ENCODE results near the gene HUS1B.

HUS1B gene

DNA sequence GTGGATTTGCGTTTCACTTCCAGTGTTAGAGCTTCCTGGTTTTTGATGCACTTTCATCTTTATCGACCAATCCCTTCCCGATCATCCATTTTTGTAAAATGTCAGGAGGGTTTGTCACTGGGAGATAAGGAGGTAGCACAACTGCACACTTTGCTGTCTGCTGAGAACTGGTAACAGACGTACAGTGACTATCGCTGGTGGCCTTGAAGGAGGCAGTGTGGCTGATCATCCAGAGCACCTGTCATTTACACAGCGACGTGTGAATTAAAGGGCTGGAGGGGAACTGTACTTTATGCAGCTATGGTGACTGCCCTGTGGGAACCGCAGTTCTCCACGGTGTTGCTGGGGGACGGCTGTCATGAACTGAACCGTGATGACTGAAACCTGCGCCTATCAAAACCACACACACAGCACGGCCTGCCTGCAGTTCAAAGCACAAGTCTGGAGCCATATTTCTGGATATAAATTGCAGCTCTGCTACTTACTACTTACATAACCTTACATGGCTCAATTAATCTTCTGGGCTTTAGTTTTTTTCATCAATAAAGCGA, 50.0 kb downstream of the HUS1B start:
- no peak overlapping the region for H3K27ac ChIP-seq
- peaks cover 8% of the 10 kb centered on the region for H3K36me3 ChIP-seq
- no peak for DNase-seq
- H3K4me3 ChIP-seq (ENCODE audit: low read depth, low read length), result no peak overlapping the region
- H3K9me3 ChIP-seq (ENCODE audit: severe bottlenecking), result peaks cover 2% of the 10 kb centered on the region
- no peaks in the 10 kb centered on the region for H3K27me3 ChIP-seq (ENCODE audit: insufficient read depth, low read depth, severe bottlenecking)
- TF ChIP-seq CTCF (IDR thresholded peaks at IDR 0.05; ENCODE audit: low read depth, low read length), result no peak

Data from WERI-Rb-1 (cell line).